NK-92 (cell line): ENCODE data around the gene GPATCH2L.

Experiments
- DNase-seq: peaks from one replicate; lab custom pipeline; 2025; ENCODE audit not compliant: unreplicated experiment; lab: John Stamatoyannopoulos, UW

GPATCH2L gene

GRCh38 chr14:76151398-76152332 lies at the start of gene GPATCH2L:
Gene GPATCH2L, plus strand, starts transcription at chr14:76151922. Its CDS starts 2,442 bp downstream, at chr14:76154364.
- peak; percentile 81 for DNase-seq

GRCh38 chr14:76104802-76105355 lies 46.8 kb upstream of the GPATCH2L start:
- no peak for DNase-seq

GRCh38 chr14:76106188-76106587 lies 45.5 kb upstream of the GPATCH2L start:
- DNase-seq: no peak

GRCh38 chr14:76109087-76109880 lies 42.4 kb upstream of the GPATCH2L start:
- no peak for DNase-seq

GRCh38 chr14:76112889-76113624 lies 38.7 kb upstream of the GPATCH2L start:
- DNase-seq: no peak

GRCh38 chr14:76113691-76114090 lies 38.0 kb upstream of the GPATCH2L start:
- no peak for DNase-seq

- DNase-seq: no peak
Observed at GRCh38 chr14:76115010-76115422, 36.7 kb upstream of the GPATCH2L start.

- DNase-seq: no peak
Observed at GRCh38 chr14:76117789-76118484, 33.8 kb upstream of the GPATCH2L start.

GRCh38 chr14:76118594-76118993 lies 33.1 kb upstream of the GPATCH2L start:
- DNase-seq: no peak

- DNase-seq: no peak
Observed at GRCh38 chr14:76121089-76121748, 30.5 kb upstream of the GPATCH2L start.

GRCh38 chr14:76123426-76124225 lies 28.1 kb upstream of the GPATCH2L start:
- DNase-seq: no peak

- DNase-seq: no peak
Observed at GRCh38 chr14:76125511-76125910, 26.2 kb upstream of the GPATCH2L start.

GRCh38 chr14:76126076-76126475 lies 25.6 kb upstream of the GPATCH2L start:
- DNase-seq: no peak

GRCh38 chr14:76129851-76130576 lies 21.7 kb upstream of the GPATCH2L start:
- no peak for DNase-seq

GRCh38 chr14:76131071-76131965 lies 20.4 kb upstream of the GPATCH2L start:
- DNase-seq: no peak

GRCh38 chr14:76133103-76133502 lies 18.6 kb upstream of the GPATCH2L start:
- no peak for DNase-seq

GRCh38 chr14:76134231-76134630 lies 17.5 kb upstream of the GPATCH2L start:
- DNase-seq: no peak
